SW 1271 (cell line): Measurements from ENCODE around the gene ANKRD55.
"Not testable (repeated sequence)": the region's sequence is repeated elsewhere in the genome, so short reads cannot be mapped to it uniquely, and the experiment has no call there.

Experiments
- DNase-seq, 2 experiments: peaks; one replicate each; lab custom pipeline; 2025; lab: John Stamatoyannopoulos, UW

Gene ANKRD55

GRCh38 chr5:56168066-56168478, 65.1 kb downstream of the ANKRD55 start:
- DNase-seq, result no peak

GRCh38 chr5:56167519-56167918, 65.6 kb downstream of the ANKRD55 start:
- no peak for DNase-seq

- DNase-seq, result no peak
Observed at GRCh38 chr5:56166671-56167385, 66.3 kb downstream of the ANKRD55 start.

- DNase-seq, result no peak
Observed at GRCh38 chr5:56164376-56164775, 68.8 kb downstream of the ANKRD55 start.

GRCh38 chr5:56161927-56162326, 71.2 kb downstream of the ANKRD55 start:
- DNase-seq, result no peak

GRCh38 chr5:56161439-56161823, 71.7 kb downstream of the ANKRD55 start:
- DNase-seq, result no peak

- DNase-seq, result no peak
Observed at GRCh38 chr5:56160723-56161438, 72.2 kb downstream of the ANKRD55 start.

- no peak for DNase-seq
Observed at GRCh38 chr5:56159521-56159947, 73.6 kb downstream of the ANKRD55 start.

GRCh38 chr5:56158331-56158960, 74.7 kb downstream of the ANKRD55 start:
- no peak for DNase-seq

- not testable (repeated sequence) for DNase-seq
Observed at GRCh38 chr5:56157191-56157621, 75.9 kb downstream of the ANKRD55 start.

GRCh38 chr5:56156585-56157190, 76.4 kb downstream of the ANKRD55 start:
- DNase-seq, result not testable (repeated sequence)

GRCh38 chr5:56155992-56156584, 77.0 kb downstream of the ANKRD55 start:
- no peak for DNase-seq

GRCh38 chr5:56154732-56155484, 78.2 kb downstream of the ANKRD55 start:
- DNase-seq, result no peak

GRCh38 chr5:56152437-56152836, 80.7 kb downstream of the ANKRD55 start:
- no peak for DNase-seq

- DNase-seq, result not testable (repeated sequence)
Observed at GRCh38 chr5:56150756-56151155, 82.4 kb downstream of the ANKRD55 start.

GRCh38 chr5:56148453-56148971, 84.6 kb downstream of the ANKRD55 start:
- DNase-seq, result no peak

- DNase-seq, result no peak
Observed at GRCh38 chr5:56147659-56148230, 85.4 kb downstream of the ANKRD55 start.

- no peak for DNase-seq
Observed at GRCh38 chr5:56147106-56147505, 86.0 kb downstream of the ANKRD55 start.

GRCh38 chr5:56146674-56147073, 86.5 kb downstream of the ANKRD55 start:
- DNase-seq, result no peak

GRCh38 chr5:56145511-56145910, 87.6 kb downstream of the ANKRD55 start:
- no peak for DNase-seq

GRCh38 chr5:56145106-56145505, 88.0 kb downstream of the ANKRD55 start:
- DNase-seq, result no peak
